ENCODE data around the gene PBX1.

DNA sequence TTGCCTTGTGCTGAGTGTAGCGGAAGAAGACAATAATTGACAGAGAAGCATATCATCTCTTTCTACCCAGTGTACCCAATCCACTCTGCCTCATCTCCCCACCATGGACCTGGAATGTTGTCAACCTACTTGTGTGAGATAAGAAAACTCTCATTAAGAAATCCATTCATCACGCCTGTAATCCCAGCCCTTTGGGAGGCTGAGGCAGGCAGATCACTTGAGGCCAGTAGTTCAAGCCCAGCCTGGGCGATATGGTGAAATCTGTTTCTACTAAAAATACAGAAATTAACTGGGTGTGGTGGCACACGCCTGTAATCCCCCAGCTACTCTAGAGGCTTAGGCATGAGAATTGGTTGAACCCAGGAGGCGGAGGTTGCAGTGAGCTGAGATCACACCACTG lies 209.6 kb downstream of the PBX1 start:
- TF ChIP-seq, protein P1, sequence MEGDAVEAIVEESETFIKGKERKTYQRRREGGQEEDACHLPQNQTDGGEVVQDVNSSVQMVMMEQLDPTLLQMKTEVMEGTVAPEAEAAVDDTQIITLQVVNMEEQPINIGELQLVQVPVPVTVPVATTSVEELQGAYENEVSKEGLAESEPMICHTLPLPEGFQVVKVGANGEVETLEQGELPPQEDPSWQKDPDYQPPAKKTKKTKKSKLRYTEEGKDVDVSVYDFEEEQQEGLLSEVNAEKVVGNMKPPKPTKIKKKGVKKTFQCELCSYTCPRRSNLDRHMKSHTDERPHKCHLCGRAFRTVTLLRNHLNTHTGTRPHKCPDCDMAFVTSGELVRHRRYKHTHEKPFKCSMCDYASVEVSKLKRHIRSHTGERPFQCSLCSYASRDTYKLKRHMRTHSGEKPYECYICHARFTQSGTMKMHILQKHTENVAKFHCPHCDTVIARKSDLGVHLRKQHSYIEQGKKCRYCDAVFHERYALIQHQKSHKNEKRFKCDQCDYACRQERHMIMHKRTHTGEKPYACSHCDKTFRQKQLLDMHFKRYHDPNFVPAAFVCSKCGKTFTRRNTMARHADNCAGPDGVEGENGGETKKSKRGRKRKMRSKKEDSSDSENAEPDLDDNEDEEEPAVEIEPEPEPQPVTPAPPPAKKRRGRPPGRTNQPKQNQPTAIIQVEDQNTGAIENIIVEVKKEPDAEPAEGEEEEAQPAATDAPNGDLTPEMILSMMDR (IDR thresholded peaks at IDR 0.05; ENCODE audit: low read depth, low read length, poor library complexity, severe bottlenecking) = no peak
- TF ChIP-seq EZH2phosphoT487 (IDR thresholded peaks at IDR 0.05; ENCODE audit: borderline replicate concordance, low read length) = no peak

Measured in DOHH2 (cell line).